Measurements from ENCODE around the gene GRAP2.
A peak's percentile ranks its signal among the peaks of the same experiment; 100 is the strongest.

Gene GRAP2

DNA sequence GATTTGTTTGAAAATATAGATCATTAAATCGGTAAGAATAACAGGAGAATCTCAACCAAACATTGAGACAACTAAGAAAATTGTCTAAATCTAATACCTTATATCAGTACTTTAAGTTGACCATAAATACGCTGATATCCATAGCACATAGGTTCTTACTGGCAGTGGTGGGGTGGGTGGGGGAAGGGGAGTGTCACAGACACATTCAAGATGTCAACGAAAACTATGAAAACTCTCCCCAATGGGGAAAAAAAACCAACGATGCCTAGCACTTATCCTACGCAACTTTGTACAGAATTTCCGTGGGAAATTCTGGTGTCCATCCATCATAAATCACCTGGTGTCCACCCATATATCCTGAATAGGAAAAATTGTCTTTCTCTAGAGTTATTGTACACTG lies 6.2 kb downstream of the GRAP2 start:
- no peak for DNase-seq (ENCODE audit: low spot score)
- Mint-ChIP-seq H3K4me3 (peak overlapping the region; percentile 98), H3K4me1 (ENCODE audit: low read depth) (peaks cover 66% of the 10 kb centered on the region), H3K27me3 (ENCODE audit: low read depth) (no peaks in the 10 kb centered on the region), H3K9me3 (peaks cover 4% of the 10 kb centered on the region), H3K27ac (peak overlapping the region; percentile 84), H3K36me3 (ENCODE audit: low read depth) (peaks cover 60% of the 10 kb centered on the region)

DNA sequence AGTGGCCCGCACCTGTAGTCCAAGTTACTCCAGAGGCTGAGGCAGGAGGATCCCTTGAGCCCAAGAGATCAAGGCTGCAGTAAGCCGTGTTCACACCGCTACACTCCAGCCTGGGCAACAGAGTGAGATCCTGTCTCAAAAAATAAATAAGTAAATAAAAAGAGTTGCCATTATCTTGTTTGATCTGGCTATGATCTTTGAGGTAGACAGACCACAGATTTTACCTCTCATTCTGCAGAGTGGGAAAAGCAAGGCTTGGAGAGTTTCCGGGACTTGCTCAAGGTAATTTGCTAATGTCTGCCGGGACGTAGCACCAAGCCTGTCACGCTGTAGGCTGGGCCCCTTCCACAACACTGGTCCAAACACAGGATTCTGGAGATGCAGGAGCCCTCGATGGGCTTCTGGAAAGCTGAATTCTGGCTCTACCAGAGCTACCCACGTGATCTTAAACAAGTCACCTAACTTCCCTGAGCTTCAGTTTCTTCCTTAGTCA lies 6.8 kb downstream of the GRAP2 start:
- DNase-seq (ENCODE audit: low spot score): no peak
- Mint-ChIP-seq H3K4me3 (peak overlapping the region; percentile 98), H3K27ac (peak overlapping the region; percentile 84)

DNA sequence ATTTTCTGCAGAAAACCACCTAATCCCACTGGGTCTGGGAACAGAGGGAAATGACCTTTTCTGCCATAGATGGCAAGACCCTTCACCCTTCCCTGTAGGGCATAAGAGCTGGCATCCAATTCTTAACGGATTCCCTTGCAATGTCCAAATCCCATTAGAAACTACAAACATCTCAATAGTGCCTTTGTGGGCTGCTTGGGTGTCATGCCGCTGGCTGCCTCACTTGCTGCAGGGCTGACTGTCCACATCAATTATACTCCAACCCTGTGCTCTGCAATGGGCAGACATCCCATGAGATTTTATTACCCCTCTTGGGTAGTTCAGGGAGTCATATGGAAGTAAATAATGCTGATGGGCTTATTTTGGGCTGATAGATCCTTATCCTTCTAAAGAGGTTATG lies 7.3 kb downstream of the GRAP2 start:
- H3K4me3 Mint-ChIP-seq: peak overlapping the region; percentile 98
- H3K9me3 Mint-ChIP-seq: peaks cover 4% of the 10 kb centered on the region
- peaks cover 59% of the 10 kb centered on the region for H3K36me3 Mint-ChIP-seq (ENCODE audit: low read depth)
- H3K27me3 Mint-ChIP-seq (ENCODE audit: low read depth): no peaks in the 10 kb centered on the region
- no peak for DNase-seq (ENCODE audit: low spot score)
- peak overlapping the region; percentile 84 for H3K27ac Mint-ChIP-seq
- peaks cover 74% of the 10 kb centered on the region for H3K4me1 Mint-ChIP-seq (ENCODE audit: low read depth)

More for the DNA sequence above, 6.8 kb downstream of the GRAP2 start:
- no peaks in the 10 kb centered on the region for H3K27me3 Mint-ChIP-seq (ENCODE audit: low read depth)
- peaks cover 64% of the 10 kb centered on the region for H3K36me3 Mint-ChIP-seq (ENCODE audit: low read depth)
- H3K9me3 Mint-ChIP-seq: peaks cover 4% of the 10 kb centered on the region
- peaks cover 72% of the 10 kb centered on the region for H3K4me1 Mint-ChIP-seq (ENCODE audit: low read depth)

DNA sequence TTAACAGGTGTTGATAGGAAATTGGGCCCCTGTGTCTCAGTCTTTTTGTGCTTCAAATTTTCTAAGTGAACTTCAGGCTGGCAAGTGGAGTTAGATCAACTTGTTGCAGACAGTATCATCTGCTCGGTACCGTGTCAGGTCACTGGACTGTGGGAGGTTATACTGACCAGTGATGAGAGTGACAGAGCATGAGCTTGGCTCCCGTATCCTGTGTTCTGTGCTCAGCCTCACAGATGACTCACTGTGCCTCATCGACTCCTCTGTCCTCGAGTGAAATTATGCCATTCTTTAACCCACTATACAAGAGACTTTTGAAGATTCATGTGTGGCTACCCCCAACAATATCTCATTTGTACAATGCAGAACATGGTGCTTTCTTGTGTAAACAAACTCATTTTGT lies 7.9 kb downstream of the GRAP2 start:
- peak; percentile 52 for DNase-seq (ENCODE audit: low spot score)
- peaks cover 4% of the 10 kb centered on the region for H3K9me3 Mint-ChIP-seq

DNA sequence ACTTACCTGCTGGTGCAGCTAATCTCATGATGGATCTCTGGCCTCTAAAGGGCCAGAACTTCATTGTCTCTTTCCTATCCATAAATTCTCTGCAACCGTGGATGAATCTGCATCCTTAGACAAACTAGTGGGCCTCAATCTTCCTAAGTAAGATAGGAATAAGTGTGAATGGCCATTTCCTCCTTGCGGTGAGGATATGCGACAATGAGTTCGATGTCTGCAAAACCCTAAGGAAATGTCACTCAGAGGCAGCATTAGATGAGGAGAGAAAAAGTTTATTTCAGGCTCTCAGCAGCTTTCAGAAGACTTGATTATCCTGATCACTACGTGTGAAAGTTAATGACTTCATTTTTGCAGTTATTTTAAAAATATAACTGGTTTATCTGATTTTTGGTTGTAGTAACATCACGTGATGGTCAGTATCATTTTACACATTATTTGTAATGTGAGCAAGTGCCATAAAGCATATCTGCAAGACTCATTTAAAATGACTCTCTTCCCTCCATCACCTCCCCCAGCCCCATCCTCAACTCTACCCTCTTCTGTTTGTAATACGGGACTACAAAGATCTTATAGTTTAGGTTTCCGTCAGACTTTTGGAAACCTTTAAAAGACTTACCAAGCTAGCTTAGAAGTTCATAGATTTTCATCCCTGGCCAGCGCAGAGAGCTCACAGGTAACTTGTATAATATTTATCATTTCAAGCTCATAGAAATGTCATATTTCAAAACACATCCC lies 10.2 kb downstream of the GRAP2 start:
- DNase-seq (ENCODE audit: low spot score): no peak
- no peaks in the 10 kb centered on the region for H3K27me3 Mint-ChIP-seq (ENCODE audit: low read depth)
- peak overlapping the region; percentile 85 for H3K27ac Mint-ChIP-seq
- H3K4me1 Mint-ChIP-seq (ENCODE audit: low read depth): peaks cover 87% of the 10 kb centered on the region
- H3K4me3 Mint-ChIP-seq: peak overlapping the region; percentile 98
- peaks cover 4% of the 10 kb centered on the region for H3K9me3 Mint-ChIP-seq
- peaks cover 58% of the 10 kb centered on the region for H3K36me3 Mint-ChIP-seq (ENCODE audit: low read depth)

More for the DNA sequence above, 7.9 kb downstream of the GRAP2 start:
- H3K27me3 Mint-ChIP-seq (ENCODE audit: low read depth): no peaks in the 10 kb centered on the region
- H3K27ac Mint-ChIP-seq: peak overlapping the region; percentile 84
- peaks cover 63% of the 10 kb centered on the region for H3K36me3 Mint-ChIP-seq (ENCODE audit: low read depth)
- peaks cover 80% of the 10 kb centered on the region for H3K4me1 Mint-ChIP-seq (ENCODE audit: low read depth)
- H3K4me3 Mint-ChIP-seq: peak overlapping the region; percentile 98

DNA sequence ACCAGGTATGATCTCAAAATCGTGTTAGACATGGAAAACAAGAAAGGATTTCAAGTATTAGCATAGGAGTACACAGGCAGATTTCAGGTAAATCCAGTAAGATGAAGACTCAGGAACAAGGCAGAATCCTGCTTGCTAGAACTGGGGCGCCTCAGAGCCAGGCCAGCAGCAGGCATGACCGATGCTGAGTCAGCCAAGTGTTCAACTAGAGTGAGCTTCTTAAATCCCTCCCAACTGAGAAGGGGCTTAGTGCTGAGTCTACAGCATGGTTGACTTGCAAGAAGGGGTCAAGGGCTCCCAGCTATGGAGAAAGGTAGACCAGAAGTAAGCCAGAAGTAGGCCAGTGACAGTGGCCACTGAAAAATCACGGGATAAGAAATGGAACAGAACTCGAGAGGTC lies 12.4 kb downstream of the GRAP2 start:
- Mint-ChIP-seq H3K4me1 (ENCODE audit: low read depth) (peaks cover 87% of the 10 kb centered on the region), H3K36me3 (ENCODE audit: low read depth) (peaks cover 58% of the 10 kb centered on the region), H3K27me3 (ENCODE audit: low read depth) (no peaks in the 10 kb centered on the region), H3K4me3 (peak overlapping the region; percentile 45), H3K27ac (peak overlapping the region; percentile 64), H3K9me3 (peaks cover 4% of the 10 kb centered on the region)
- DNase-seq (ENCODE audit: low spot score): no peak

DNA sequence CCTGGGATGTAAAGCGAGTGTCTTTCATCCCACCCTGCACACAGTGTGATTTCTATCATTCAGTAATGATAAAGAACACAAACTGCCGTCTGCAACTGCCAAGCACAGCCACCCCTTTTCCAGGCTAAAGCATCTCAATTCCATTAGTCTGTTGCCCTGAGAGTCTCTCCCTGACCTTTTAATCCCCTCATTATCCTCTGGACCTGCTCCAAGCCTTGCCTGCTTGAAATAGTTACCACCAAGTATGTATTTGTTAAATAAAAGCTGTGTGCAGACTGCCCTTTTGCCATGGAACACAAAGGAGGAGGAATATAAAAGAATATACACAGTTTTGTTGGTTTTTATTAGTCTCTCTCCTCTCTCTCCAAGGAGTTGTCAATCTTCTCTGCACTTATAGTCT lies 13.0 kb downstream of the GRAP2 start:
- Mint-ChIP-seq H3K4me1 (ENCODE audit: low read depth) (peaks cover 86% of the 10 kb centered on the region), H3K4me3 (peak overlapping the region; percentile 45)

DNA sequence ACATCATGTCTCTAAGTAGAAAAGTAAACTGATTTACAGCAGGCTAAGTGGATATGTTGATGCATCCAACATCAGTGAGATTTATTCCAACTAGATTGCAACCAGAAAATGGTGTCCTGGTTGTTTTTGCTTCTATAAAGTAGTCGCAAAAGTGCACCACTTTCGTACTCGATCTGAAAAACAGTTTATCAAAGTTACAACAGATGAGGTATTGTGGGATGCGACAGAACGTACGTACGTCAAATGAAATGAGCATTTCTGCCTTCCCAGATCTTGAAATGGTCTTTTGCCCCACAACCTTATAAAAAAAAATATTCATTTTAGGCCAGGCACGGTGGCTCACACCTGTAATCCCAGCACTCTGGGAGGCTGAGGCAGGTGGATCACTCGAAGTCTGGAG lies 13.7 kb downstream of the GRAP2 start:
- Mint-ChIP-seq H3K36me3 (ENCODE audit: low read depth) (peaks cover 52% of the 10 kb centered on the region), H3K9me3 (peaks cover 4% of the 10 kb centered on the region), H3K27me3 (ENCODE audit: low read depth) (no peaks in the 10 kb centered on the region), H3K27ac (no peak overlapping the region), H3K4me1 (ENCODE audit: low read depth) (peaks cover 85% of the 10 kb centered on the region), H3K4me3 (peak overlapping the region; percentile 45)
- no peak for DNase-seq (ENCODE audit: low spot score)

More for the DNA sequence above, 13.0 kb downstream of the GRAP2 start:
- DNase-seq (ENCODE audit: low spot score): no peak
- peaks cover 55% of the 10 kb centered on the region for H3K36me3 Mint-ChIP-seq (ENCODE audit: low read depth)
- H3K27me3 Mint-ChIP-seq (ENCODE audit: low read depth): no peaks in the 10 kb centered on the region
- peaks cover 4% of the 10 kb centered on the region for H3K9me3 Mint-ChIP-seq
- peak overlapping the region; percentile 17 for H3K27ac Mint-ChIP-seq

DNA sequence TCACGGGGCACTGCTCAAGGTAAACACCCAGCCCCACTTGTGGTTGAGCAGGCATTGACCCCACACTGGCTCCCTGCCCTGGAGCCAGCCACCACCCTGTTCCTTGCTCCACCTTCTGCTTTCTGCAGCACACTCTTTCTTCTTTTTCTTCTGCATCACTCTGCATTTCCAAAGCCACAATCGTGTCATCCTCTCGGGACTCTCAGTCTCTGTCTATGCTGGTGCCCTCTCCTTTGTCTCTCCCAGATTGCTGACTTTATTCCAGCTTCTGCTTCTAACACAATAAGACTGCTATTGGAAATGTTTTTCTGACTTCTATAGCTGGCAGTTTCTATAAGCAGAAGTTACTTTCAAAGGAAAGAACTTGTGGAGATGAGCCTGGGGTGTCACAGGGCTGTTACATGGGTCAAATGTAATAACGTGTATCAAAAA lies 14.4 kb downstream of the GRAP2 start:
- Mint-ChIP-seq H3K4me1 (ENCODE audit: low read depth) (peaks cover 85% of the 10 kb centered on the region), H3K4me3 (peak overlapping the region; percentile 68), H3K27me3 (ENCODE audit: low read depth) (no peaks in the 10 kb centered on the region), H3K36me3 (ENCODE audit: low read depth) (peaks cover 48% of the 10 kb centered on the region), H3K27ac (peak overlapping the region; percentile 60), H3K9me3 (no peaks in the 10 kb centered on the region)
- DNase-seq (ENCODE audit: low spot score): no peak

DNA sequence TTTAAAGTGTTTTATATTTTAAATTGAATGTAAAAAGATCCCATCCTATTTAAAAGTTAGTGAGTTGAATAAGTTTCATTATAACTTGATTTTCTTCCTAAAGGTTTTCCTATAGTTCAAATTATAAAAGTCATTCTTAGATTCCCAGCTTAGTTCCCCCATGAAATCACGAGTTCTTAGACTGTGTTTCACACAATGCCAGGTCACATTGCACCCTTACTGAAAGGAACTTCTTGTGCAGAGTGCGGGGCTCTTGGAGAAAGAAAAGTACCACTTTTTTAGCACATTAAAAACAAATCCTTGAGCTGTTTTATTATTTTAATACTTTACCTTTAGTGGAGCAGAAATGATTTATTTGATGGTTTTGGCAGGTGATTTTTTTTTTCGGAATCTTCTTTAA lies 15.6 kb downstream of the GRAP2 start:
- no peak for DNase-seq (ENCODE audit: low spot score)
- Mint-ChIP-seq H3K4me3 (peak overlapping the region; percentile 33), H3K9me3 (no peaks in the 10 kb centered on the region), H3K36me3 (ENCODE audit: low read depth) (peaks cover 40% of the 10 kb centered on the region), H3K27ac (peak overlapping the region; percentile 37), H3K27me3 (ENCODE audit: low read depth) (no peaks in the 10 kb centered on the region), H3K4me1 (ENCODE audit: low read depth) (peaks cover 85% of the 10 kb centered on the region)

DNA sequence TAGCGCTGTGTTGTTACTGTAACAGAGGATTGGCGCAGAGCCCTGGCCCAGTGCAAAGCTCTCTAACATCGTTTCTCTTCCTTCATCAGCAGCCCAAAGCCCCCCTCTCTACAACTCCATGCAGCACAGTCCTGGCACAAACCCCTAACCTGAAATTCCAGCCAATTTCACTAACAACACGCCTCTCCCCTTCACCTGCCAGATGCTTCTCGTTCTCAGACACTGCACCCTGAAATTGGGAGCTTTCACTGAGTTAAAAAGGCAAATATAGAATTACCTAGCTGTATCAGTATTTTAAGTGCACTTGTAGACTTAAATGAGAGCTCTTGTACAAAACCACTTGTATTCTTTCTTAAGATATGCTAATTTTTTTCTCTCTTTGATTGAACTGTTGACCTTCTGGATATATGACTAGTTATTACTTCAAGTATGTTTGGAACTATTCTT lies 16.3 kb downstream of the GRAP2 start:
- DNase-seq (ENCODE audit: low spot score): no peak
- H3K4me1 Mint-ChIP-seq (ENCODE audit: low read depth): peaks cover 85% of the 10 kb centered on the region
- H3K36me3 Mint-ChIP-seq (ENCODE audit: low read depth): peaks cover 40% of the 10 kb centered on the region
- H3K27ac Mint-ChIP-seq: peak overlapping the region; percentile 88
- peak overlapping the region; percentile 75 for H3K4me3 Mint-ChIP-seq
- H3K9me3 Mint-ChIP-seq: no peaks in the 10 kb centered on the region
- no peaks in the 10 kb centered on the region for H3K27me3 Mint-ChIP-seq (ENCODE audit: low read depth)

DNA sequence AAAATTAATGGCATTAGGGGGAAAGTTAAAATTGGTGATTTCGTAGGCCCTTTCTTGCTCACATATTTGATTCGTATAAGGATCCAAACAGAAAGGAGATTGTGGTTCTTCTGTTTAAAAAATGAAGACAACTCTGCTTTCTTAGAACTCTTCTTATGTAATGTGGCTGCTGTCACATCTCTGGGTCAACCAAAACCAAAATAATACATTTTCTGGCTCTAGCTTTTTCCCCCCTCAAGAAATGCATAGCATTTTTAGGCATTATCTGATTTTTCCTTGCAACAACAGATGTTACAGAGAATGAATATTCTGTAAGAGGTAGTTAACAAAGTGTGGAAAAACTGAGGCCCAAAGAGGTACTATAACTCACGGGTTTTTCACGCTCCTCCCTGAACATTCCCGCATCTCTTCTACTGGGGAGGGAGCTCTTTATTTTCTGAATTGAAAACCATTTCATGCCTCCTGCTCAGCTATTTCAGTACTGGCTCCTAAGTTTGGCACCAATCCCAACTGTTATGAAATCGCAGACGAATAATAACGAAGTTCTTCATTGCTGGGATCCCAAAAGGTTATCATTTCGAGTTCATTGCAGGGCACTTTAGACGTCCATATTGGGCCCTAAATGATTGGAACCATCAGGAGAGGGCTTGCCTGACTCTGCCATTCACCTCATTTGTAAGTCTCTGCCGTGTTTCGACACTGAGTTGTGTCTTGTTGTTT lies 17.1 kb downstream of the GRAP2 start:
- Mint-ChIP-seq H3K4me1 (ENCODE audit: low read depth) (peaks cover 85% of the 10 kb centered on the region), H3K36me3 (ENCODE audit: low read depth) (peaks cover 40% of the 10 kb centered on the region), H3K27me3 (ENCODE audit: low read depth) (no peaks in the 10 kb centered on the region), H3K9me3 (no peaks in the 10 kb centered on the region), H3K4me3 (peak overlapping the region; percentile 75), H3K27ac (peak overlapping the region; percentile 88)
- DNase-seq (ENCODE audit: low spot score): no peak

DNA sequence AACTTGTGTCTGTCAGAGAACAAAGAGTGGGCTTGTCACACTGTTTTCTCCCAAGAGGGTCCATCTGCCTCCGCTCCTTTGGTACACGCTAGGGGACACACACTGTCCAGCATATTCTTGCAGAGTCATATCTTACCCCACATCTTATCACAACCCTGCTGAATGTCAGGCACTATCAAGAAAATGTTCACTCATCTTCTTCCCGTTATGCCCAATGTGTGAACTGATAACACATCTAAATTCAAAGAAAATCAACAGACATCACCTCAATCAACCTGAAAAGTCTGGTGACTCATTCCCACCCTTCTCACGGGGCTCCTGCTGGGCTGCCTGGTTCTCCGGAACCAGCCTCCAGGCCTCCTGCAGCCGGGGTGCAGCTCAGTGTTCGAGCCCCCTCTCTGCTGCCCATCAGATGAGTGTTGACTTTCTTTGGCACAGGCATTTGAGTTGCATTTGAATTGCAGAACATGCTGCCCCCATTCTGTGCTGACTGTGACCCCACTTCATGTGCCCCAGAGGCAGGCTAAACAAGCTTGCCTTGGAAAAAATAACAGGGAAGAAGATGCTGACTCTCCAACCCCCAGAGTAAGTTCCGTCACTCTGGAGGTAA lies 19.4 kb downstream of the GRAP2 start:
- H3K27me3 Mint-ChIP-seq (ENCODE audit: low read depth): no peaks in the 10 kb centered on the region
- H3K36me3 Mint-ChIP-seq (ENCODE audit: low read depth): peaks cover 41% of the 10 kb centered on the region
- H3K4me3 Mint-ChIP-seq: peak overlapping the region; percentile 82
- peaks cover 85% of the 10 kb centered on the region for H3K4me1 Mint-ChIP-seq (ENCODE audit: low read depth)
- no peaks in the 10 kb centered on the region for H3K9me3 Mint-ChIP-seq
- peak overlapping the region; percentile 90 for H3K27ac Mint-ChIP-seq
- DNase-seq (ENCODE audit: low spot score): peak; percentile 82

DNA sequence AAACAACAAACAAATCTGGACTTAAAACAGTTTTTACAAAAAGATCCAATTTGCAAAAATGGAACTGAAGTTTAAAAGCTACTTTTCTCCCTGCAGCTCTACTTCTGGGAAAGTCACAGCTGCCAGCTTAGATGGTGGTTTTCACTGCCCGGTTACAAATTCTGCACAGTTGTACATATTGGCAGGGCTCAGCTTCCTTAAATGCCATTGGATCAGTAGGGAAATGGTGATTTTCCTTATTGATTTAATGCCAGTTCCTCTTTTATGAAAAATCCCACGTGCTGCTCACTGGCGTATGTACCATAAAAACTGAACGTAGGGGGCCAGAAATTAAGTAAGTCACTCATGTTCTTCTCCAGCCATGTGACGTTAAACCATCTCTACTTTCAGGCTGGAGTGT lies 22.8 kb downstream of the GRAP2 start:
- peak overlapping the region; percentile 47 for H3K4me3 Mint-ChIP-seq
- H3K27me3 Mint-ChIP-seq (ENCODE audit: low read depth): no peaks in the 10 kb centered on the region
- peaks cover 68% of the 10 kb centered on the region for H3K4me1 Mint-ChIP-seq (ENCODE audit: low read depth)
- DNase-seq (ENCODE audit: low spot score): no peak
- no peaks in the 10 kb centered on the region for H3K9me3 Mint-ChIP-seq
- peaks cover 53% of the 10 kb centered on the region for H3K36me3 Mint-ChIP-seq (ENCODE audit: low read depth)
- H3K27ac Mint-ChIP-seq: peak overlapping the region; percentile 10

Data from T-helper 2 cell treated with Interferon-gamma antibody and Interleukin-4, amounts not matched to agents 5 μg/mL and 100 μg/mL, for 36 hours (primary cell).